Epidermal melanocyte (primary cell): ENCODE data around the gene DCTN1.

Source experiments
- DNase-seq: peaks from one replicate; pipeline ENCODE4 v3.0.0; 2011; ENCODE audit warnings: low spot score; ENCODE audit not compliant: insufficient read length

DCTN1 gene

DNA sequence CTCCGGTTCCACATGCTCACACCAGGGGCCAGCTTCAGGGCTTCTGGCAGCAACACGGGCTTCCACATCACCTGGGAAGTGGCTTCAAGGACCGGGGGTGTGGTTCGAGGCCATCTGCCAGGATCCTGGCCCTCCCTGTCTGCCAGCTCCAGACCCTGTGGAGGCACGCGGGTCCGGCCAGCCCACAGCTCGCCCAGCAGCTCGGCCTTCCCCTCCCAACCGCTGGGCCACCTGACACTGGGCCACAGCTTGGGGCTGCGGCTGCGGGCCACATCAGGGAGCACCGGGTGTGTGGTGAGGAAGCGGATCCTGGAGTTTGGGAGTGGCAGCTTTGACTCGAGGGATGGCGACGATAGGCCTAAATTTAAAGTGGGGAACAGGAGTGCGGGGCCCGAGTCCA lies 34.3 kb upstream of the DCTN1 start:
- DNase-seq = no peak

DNA sequence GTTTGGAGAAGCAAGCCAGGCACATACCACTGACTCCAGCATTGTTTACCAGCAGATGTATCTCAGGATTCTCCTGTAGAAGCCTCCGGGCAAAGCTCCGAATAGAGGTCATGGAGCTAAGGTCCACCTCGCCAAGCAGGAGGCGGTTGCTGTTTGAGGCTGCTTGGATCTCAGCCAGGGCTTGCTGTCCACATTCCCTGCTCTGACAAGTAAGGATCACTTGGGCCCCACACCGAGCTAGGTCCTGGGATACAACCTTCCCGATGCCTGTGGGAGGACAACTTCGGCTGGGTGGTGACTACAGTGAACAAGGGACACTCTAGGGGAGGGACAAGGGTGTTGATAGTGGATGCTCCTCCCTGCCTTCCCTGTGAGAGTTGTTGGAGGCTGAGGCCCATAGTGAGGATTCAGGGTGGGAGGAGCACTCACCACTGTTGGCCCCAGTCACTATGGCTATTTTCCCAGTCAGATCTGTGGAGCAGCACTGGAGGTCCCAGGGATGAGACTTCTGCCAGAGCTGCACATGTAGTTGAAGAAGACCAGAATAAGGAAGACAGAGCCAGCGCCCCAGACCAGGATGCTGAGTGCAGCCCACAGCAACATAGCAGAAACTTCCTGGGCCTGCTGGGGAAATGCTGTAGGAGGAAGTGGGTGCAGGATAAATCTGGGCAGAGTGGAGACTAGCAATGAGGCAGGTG lies 33.0 kb upstream of the DCTN1 start:
- no peak for DNase-seq

DNA sequence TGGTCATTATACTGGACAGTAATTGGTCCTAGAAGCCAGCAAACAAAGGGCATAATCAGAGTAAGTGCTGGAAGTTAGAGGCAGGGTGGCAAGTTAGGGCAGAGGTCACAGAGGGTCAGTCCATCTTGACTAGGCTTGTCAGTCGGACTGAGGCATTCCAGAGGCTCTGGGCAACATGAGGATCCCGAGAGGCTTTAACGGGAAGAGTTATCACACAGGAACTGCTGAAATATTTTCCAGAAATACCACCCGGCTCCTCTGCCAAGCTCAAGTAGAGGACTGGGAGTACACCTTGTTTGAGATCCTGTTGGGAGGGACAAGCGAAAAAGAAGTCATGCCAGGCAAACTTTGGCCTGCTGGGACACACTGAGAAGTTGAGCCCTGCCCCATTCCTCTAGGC lies 27.6 kb upstream of the DCTN1 start:
- DNase-seq = no peak

DNA sequence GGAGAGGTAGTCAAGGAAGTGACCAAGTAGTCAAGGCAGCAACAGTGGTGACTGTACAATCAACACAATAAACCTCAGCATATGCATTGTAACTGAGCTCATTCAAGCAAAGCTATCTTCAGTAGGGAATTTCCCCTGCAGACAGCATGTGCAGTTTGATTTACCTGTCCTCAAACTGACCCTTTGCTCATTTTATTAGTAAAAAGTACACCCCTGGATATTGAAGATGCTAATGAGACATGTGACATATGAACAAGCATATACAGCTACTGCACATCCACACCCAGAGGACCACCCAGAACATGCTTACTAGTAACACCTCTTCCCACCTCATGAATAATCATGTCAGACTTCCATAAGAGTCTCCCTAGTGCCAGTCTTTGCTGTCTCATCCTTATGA lies 25.9 kb upstream of the DCTN1 start:
- no peak for DNase-seq

DNA sequence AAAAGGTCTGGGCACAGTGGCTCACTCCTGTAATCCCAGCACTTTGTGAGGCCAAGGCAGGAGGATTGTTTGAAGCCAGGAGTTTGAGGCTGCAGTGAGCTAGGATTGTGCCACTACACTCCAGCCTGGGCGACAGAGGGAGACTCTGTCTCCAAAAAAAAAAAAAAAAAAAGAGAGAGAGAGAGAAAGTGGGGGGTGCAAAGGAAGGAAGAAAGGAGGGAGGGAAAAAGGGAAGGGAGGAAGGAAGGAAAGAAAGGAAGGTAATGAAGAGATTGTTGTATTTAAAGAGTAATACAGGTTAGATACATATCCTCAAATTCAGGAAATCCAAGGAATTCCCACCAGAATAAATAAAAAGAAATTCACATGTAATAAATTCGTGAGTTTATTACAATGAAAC lies 21.8 kb upstream of the DCTN1 start:
- DNase-seq = no peak

DNA sequence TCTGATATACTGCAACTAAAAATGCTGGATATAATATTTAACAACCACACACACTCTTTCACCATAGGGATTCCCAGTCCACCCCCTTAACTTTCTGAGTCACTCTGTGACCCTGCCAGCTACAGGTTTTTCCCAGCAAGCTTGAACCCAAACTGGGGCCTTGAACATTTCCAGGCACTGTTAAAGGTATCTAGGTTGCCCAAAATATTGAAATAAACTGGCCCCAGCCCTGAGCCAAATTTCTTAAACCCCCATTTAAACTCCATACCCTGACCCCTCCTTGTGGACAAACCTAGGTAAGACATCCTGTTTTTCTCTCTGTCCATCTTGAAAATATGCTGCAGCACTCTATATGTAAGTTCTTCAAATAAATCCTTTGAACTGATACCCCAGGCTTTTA lies 19.7 kb upstream of the DCTN1 start:
- DNase-seq = no peak

DNA sequence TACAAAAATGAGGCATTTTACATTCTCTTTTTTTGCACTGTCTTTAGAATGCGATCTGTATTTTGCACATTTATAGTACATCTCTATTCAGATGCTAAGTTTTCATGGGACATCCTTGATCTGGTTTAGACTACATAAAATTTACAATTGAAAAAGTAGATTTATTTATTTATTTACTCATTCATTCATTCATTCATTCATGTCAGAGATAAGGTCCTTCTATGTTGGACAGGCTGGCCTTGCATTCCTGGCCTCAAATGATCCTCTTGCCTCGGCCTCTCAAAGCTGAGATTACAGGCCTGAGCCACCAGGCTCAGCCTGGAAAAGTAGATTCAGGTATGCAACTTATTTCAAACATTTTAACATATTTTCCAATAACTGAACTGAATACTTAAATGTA lies 16.0 kb upstream of the DCTN1 start:
- DNase-seq = no peak

- DNase-seq = no peak
Measured at GRCh38 chr2:74393525-74393924, 13.4 kb upstream of the DCTN1 start.

- no peak for DNase-seq
Measured at GRCh38 chr2:74392449-74392743, 12.3 kb upstream of the DCTN1 start.

GRCh38 chr2:74391580-74392448 lies 11.7 kb upstream of the DCTN1 start:
- DNase-seq = peak; percentile 91

- no peak for DNase-seq
Measured at GRCh38 chr2:74391209-74391579, 11.1 kb upstream of the DCTN1 start.

DNA sequence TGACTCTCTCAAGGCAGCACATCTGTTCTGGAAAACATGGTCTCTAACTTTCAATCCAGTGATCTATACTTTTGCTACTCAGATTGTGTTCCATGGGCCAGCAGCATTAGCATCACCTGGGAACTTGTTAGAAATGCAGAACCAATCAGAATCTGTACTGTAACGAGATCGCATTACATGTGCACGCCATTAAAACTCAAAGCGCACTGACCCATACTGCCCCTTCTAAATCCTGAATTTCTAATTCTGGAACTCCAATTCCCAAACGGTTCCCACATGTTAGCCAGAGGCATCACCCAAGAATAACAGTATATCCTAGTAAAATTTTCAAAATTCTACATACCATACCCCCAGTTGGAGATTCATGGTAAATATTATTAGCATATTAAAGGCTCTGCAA lies 10.5 kb upstream of the DCTN1 start:
- DNase-seq = no peak

GRCh38 chr2:74387346-74387745 lies 7.2 kb upstream of the DCTN1 start:
- DNase-seq = no peak

GRCh38 chr2:74385396-74385795 lies 5.3 kb upstream of the DCTN1 start:
- no peak for DNase-seq

DNA sequence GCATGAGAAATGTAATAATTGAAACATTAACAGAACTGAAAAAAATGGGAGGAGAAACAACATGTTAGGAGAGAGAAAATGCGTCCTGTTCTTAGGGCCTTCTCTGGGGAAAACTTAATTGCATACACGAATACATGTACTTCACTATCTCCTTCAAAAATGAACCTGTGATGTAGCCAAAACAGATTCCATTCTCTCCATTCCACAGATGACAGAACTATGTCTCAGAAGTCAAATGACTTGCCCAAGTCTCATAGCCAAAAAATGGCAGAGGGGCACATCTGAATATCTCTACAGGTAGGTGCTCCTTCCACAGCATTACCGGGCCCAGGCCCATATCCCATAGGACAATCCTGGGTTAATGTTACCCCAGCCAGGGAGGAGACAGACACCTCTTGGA lies 3.9 kb upstream of the DCTN1 start:
- no peak for DNase-seq

DNA sequence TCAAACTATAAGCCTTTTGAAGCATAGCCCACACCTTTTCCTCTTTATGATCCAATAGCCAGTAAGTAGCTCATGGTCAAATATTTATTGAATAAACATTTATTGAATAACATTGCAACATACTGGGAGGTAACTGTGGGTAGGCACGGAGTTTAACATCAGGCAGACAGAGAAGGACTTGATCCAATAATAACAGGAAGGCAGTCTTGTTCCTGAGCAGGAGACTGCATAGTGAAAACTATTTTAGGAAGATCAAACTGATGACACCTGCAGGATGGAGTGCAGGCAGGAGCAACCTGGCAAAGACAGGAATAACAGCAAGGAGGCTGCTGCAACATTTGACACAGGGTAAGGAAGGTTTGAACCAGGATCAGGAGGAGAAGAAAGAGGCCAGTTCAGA lies 3.1 kb upstream of the DCTN1 start:
- DNase-seq = no peak

- no peak for DNase-seq
Measured at GRCh38 chr2:74381751-74382150, 1.6 kb upstream of the DCTN1 start.

- DNase-seq = no peak
Measured at GRCh38 chr2:74378007-74378406, 2.1 kb downstream of the DCTN1 start.

- no peak for DNase-seq
Measured at GRCh38 chr2:74375838-74376237, 4.3 kb downstream of the DCTN1 start.

DNA sequence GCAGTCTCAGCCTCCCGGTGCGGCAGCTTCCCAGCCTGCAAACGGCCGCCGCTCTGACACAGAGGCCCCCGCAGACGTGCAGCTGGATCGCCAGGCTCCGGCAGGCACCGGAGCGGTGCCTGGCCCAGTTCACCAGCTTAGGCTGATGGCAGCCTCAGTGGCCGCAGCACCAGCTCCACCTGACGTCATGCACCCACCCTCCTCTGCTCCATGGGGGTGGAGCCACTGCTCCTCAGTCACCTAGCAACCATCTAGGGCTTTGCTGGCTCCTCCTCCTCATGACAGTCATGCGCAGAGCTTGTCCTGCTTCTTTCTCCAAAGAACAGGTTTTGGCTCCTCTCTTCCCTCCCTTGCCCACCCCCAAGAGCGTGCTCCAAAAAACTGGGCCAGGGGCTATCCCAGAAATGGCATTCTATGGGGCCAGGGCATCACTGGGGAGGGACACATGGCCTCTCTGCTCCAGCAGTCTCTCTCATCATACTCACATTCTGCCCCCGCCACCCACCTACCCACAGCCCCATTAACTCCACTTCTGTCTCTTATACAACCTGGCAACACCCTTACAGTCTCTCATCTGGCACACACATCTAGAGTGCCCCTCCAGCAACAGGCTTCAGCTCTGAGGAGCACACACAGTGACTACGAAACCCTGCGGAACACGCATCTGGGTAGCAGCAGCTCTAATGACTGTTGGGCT lies 5.5 kb downstream of the DCTN1 start:
- DNase-seq = peak; percentile 69

GRCh38 chr2:74373985-74374384 lies 6.1 kb downstream of the DCTN1 start:
- peak; percentile 2 for DNase-seq

DNA sequence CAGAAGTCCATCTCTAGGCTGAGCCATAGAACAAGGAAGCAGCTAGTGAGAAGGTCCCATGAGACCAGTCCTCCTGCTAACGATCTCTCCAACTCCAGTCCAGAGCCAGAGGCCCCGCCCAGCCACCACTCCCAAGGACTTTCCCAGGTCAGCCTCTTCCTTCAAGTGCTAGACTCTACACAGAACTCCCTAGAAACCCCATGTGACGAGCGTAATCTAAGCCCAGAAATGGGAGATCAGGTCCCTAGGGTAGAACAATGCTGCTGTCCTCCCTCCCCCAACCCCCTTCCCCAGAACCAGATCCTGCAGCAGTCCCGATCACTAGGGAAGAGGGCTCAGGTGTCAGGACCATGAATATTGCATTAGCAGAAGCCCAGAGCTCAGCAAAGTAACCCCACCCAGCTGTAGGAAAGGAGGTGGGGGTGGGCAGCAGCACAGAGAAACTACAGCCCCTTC lies 6.9 kb downstream of the DCTN1 start:
- peak; percentile 5 for DNase-seq

- DNase-seq = no peak
Measured at GRCh38 chr2:74372674-74373073, 7.4 kb downstream of the DCTN1 start.
